PC-3 (cell line): ENCODE results near the gene AUH.

Experiments
- EZH2 ChIP-seq: fragments of 300-600 bp; sonication (generic); IDR thresholded peaks from one replicate; pipeline ENCODE4 v1.6.1; 2017; ENCODE audit warnings: antibody characterized with exemption, mild to moderate bottlenecking, low read length; ENCODE audit not compliant: unreplicated experiment
- TF ChIP-seq, protein P1 (sequence below): fragments of 300-600 bp; sonication (generic); conservative IDR thresholded peaks from 2 replicates; pipeline ENCODE4 v1.5.1; 2017; ENCODE audit warnings: antibody characterized with exemption, low read depth, mild to moderate bottlenecking, low read length

DNA sequence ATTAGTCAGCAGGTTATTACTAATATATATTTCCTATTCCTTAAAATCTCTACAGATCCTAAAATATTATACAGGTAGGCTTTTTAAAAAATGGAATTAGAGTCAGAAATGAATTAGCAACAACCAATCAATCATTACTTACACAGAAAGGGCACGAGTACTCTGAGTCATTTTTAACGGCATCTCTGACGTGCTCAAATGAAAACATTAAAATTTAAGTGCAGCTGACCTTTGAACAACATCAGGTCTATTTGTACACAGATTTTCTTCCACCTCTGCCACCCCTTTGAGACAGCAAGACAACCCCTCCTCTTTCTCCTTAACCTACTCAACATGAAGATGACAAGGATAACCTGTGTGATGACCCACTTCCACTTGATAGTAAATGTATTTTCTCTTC lies 19.1 kb downstream of the AUH start:
- no peak for TF ChIP-seq EZH2
- TF ChIP-seq, protein P1, sequence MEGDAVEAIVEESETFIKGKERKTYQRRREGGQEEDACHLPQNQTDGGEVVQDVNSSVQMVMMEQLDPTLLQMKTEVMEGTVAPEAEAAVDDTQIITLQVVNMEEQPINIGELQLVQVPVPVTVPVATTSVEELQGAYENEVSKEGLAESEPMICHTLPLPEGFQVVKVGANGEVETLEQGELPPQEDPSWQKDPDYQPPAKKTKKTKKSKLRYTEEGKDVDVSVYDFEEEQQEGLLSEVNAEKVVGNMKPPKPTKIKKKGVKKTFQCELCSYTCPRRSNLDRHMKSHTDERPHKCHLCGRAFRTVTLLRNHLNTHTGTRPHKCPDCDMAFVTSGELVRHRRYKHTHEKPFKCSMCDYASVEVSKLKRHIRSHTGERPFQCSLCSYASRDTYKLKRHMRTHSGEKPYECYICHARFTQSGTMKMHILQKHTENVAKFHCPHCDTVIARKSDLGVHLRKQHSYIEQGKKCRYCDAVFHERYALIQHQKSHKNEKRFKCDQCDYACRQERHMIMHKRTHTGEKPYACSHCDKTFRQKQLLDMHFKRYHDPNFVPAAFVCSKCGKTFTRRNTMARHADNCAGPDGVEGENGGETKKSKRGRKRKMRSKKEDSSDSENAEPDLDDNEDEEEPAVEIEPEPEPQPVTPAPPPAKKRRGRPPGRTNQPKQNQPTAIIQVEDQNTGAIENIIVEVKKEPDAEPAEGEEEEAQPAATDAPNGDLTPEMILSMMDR = no peak
